Transverse colon (tissue), 4 donors: ENCODE data around the gene PEX10. TPM values are rescaled to one million over a fixed set of nuclear protein-coding genes. Genes with fewer than 3 reads are reported as not detected.

ENCODE experiments used
- DNase-seq: peaks from one replicate; pipeline ENCODE4 v3.0.0-alpha.2; 2019
- H3K27ac ChIP-seq, 4 donors: fragments of 200-600 bp; sonication (generic); 2 replicates each; pipeline ENCODE4 v1.5.1; 2016 to 2018; ENCODE audit warnings: inconsistent platforms in 4 of 4
- H3K27me3 ChIP-seq: fragments of 200-600 bp; sonication (generic); 2 replicates; pipeline ENCODE4 v1.5.1; 2017; ENCODE audit warnings: inconsistent platforms
- H3K36me3 ChIP-seq, 4 donors: fragments of 200-600 bp; sonication (generic); 2 replicates each; pipeline ENCODE4 v1.5.1; 2017 to 2019; ENCODE audit warnings: inconsistent platforms in 4 of 4
- H3K4me1 ChIP-seq, 4 donors: fragments of 200-600 bp; sonication (generic); 2 replicates each; pipeline ENCODE4 v1.5.1; 2017 to 2020; ENCODE audit warnings: inconsistent platforms in 4 of 4
- H3K4me3 ChIP-seq, 4 donors: fragments of 200-600 bp; sonication (generic); 1 replicate in 1 of 4; 2 replicates in 3 of 4; pipeline versions ENCODE4 v1.5.1 to v1.6.1; 2017 to 2019; ENCODE audit warnings: inconsistent platforms in 4 of 4
- H3K9me3 ChIP-seq, 2 donors: fragments of 200-600 bp; sonication (generic); 2 replicates each; pipeline ENCODE4 v1.5.1; 2017 to 2019; ENCODE audit warnings: inconsistent platforms in 2 of 2
- CTCF ChIP-seq, 5 experiments: fragments of 200-600 bp in 3 of 5; fragments of 450-650 bp in 2 of 5; sonication (generic) in 3 of 5; IDR thresholded peaks; 1 replicate in 2 of 5; 2 replicates in 3 of 5; pipeline ENCODE4 v1.5.1; 2016 to 2017; ENCODE audit warnings: antibody characterized with exemption in 5 of 5, inconsistent platforms in 3 of 5, mild to moderate bottlenecking in 2 of 5, moderate library complexity in 1 of 5
- EP300 ChIP-seq: sonication (generic); formaldehyde crosslinking; IDR thresholded peaks from one replicate; pipeline ENCODE4 v1.6.1; 2017; ENCODE audit warnings: antibody characterized with exemption, low read depth
- POLR2A ChIP-seq: fragments of 450-650 bp; IDR thresholded peaks from one replicate; pipeline ENCODE4 v1.6.1; 2016; ENCODE audit warnings: antibody characterized with exemption, mild to moderate bottlenecking, moderate library complexity
- POLR2AphosphoS5 ChIP-seq, 3 donors: sonication (generic); formaldehyde crosslinking; IDR thresholded peaks; one replicate each; pipeline ENCODE4 v1.6.1; 2016; ENCODE audit warnings: antibody characterized with exemption in 3 of 3
- WGBS, 2 donors: methylation state at CpG; one replicate each; pipeline ENCODE4 v1.1.5; 2018; ENCODE audit warnings: low coverage in 1 of 2; 5-methylcytosine and 5-hydroxymethylcytosine counted together
- in situ Hi-C, 4 donors: fragments of 200-750 bp; cut with MboI; loops; one replicate each; pipeline versions ENCODE4 v1.15.0 to v1.15.1; 2017; ENCODE audit warnings: low sequenced_read_pairs in 3 of 4, low pct_ligation_motif_present in 1 of 4, low pct_unique_long_range_greater_than_20kb in 1 of 4
- intact Hi-C: fragments of 100-400 bp; cut with DNase I; formaldehyde crosslinking; loops from one replicate; pipeline ENCODE4 v1.15.1; 2023; ENCODE audit warnings: low total_unique reads
- total RNA-seq, 4 donors: library from RNA; depleted of rRNA; stranded (reverse); fragments of >200 nt; gene quantifications; one replicate each; pipeline ENCODE4 v1.1.0, GENCODE V29; 2016

The PEX10 gene
- total RNA-seq, 4 donors from 2014 or later: 16.9 to 28.8 (median 21.3) TPM

GRCh38 chr1:2422523-2422922 lies 10.2 kb upstream of the PEX10 start:
- no peaks in the 10 kb centered on the region for H3K4me1 ChIP-seq
- in situ Hi-C loops (loop anchor here in 2 of 4 donors (25.0 kb wide), 2 partner anchors 140 to 215 kb away; partner anchors contain the start of genes MMEL1 (in 1 of the 2) and TNFRSF14 (in 1 of the 2)), intact Hi-C loops (no loop called here)
- H3K27me3 ChIP-seq: peaks cover 45% of the 10 kb centered on the region
- H3K4me3 ChIP-seq: no peak overlapping the region
- 84% methylated on average over 4 of the region's 4 CpGs for WGBS, 2 donors
- TF ChIP-seq EP300 (no peak), POLR2A (no peak), POLR2AphosphoS5 (IDR thresholded peaks at IDR 0.05) (no peak), CTCF (IDR thresholded peaks at IDR 0.05) (no peak)
- no peaks in the 10 kb centered on the region for H3K36me3 ChIP-seq
- H3K27ac ChIP-seq: no peak overlapping the region
- no peak for DNase-seq
- peaks cover 0 to 6% of the 10 kb centered on the region in 2 donors for H3K9me3 ChIP-seq

DNA sequence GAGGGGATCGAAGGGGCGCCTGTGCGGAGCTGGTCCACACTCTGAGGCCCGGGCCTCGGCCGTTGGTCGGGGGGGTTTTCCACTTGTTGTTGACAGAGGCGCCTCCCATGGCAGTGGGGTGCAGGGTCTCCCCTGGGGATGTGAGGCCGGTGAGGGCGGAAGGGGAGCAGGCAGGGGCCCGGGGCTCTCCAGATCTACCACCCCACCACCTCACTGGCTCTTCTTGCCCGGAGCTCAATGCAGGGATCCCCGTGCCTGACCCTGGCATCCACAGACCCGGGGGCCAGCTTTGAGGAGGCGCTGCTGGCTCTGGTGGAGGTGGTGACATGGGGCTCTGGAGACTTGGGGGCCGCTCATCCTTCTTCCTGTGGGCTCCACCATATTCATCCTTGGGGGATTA lies 7.1 kb upstream of the PEX10 start:
- H3K27me3 ChIP-seq: peaks cover 39% of the 10 kb centered on the region
- H3K4me1 ChIP-seq: peaks cover 4 to 21% (median 11%) of the 10 kb centered on the region in 4 donors
- DNase-seq: no peak
- H3K9me3 ChIP-seq: peaks cover 0 to 6% of the 10 kb centered on the region in 2 donors
- H3K27ac ChIP-seq: no peak overlapping the region
- in situ Hi-C loops: loop anchor here (10.0 to 25.0 kb wide), 4 partner anchors 125 to 225 kb away; partner anchors contain the start of genes MMEL1 (in 1 of the 4) and TNFRSF14 (in 1 of the 4)
- WGBS, 2 donors: 59 to 91% methylated on average over 3 to 11 of the region's 16 CpGs
- intact Hi-C loops: loop anchor here (5.0 kb wide), 1 partner anchor 128 kb away; no protein-coding TSS in a partner anchor
- no peaks in the 10 kb centered on the region for H3K36me3 ChIP-seq
- no peak for TF ChIP-seq EP300
- no peak for TF ChIP-seq CTCF (IDR thresholded peaks at IDR 0.05)
- no peak for TF ChIP-seq POLR2AphosphoS5 (IDR thresholded peaks at IDR 0.05)
- TF ChIP-seq POLR2A: no peak
- H3K4me3 ChIP-seq: no peak overlapping the region

DNA sequence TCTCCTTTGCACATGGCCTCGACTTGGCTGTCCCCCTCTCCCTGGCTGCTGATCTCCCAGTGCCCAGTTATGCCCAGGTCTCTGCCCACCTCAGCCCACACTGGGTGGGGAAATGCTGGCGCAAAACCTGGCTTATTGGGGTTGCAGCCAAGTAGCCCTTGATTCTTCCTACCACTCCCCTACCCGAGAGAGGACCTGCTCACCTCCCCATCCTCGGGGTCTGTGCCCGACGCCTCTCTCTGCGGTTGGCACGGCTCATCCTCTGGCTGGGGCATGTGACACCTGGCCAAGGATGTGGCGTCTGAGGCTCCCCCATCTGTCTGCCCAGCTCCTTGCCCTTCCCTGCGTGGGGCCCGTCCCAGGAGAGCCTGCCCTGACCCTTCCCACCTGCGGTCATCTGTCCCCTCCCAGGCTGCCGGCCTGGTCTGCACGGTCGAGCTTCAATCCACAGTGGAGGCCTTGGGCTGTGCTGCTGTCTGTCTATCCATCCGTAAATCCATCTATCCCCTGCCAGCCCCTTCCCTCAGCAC lies 6.5 kb upstream of the PEX10 start:
- Histone ChIP-seq H3K9me3 (peaks cover 0 to 6% of the 10 kb centered on the region in 2 donors), H3K4me3 (no peak overlapping the region), H3K27ac (no peak overlapping the region), H3K27me3 (peaks cover 39% of the 10 kb centered on the region), H3K4me1 (peaks cover 8 to 27% (median 16%) of the 10 kb centered on the region in 4 donors), H3K36me3 (no peaks in the 10 kb centered on the region)
- intact Hi-C loops (loop anchor here (5.0 kb wide), 1 partner anchor 128 kb away; no protein-coding TSS in a partner anchor), in situ Hi-C loops (loop anchor here (10.0 to 25.0 kb wide), 4 partner anchors 126 to 226 kb away; partner anchors contain the start of genes MMEL1 (in 1 of the 4) and TNFRSF14 (in 1 of the 4))
- 75% methylated on average over 16 of the region's 16 CpGs; no CpG with 5 or more reads in 1 of the 2 donors for WGBS, 2 donors
- DNase-seq: no peak
- no peak for TF ChIP-seq POLR2A
- no peak for TF ChIP-seq POLR2AphosphoS5 (IDR thresholded peaks at IDR 0.05)
- no peak for TF ChIP-seq CTCF (IDR thresholded peaks at IDR 0.05)
- TF ChIP-seq EP300: no peak

- Histone ChIP-seq H3K9me3 (no peaks in the 10 kb centered on the region), H3K4me3 (no peak overlapping the region), H3K27me3 (peaks cover 39% of the 10 kb centered on the region), H3K4me1 (peaks cover 16 to 36% (median 26%) of the 10 kb centered on the region in 4 donors), H3K27ac (no peak overlapping the region), H3K36me3 (no peaks in the 10 kb centered on the region)
- DNase-seq: no peak
- 75% methylated on average over 14 of the region's 14 CpGs; no CpG with 5 or more reads in 1 of the 2 donors for WGBS, 2 donors
- intact Hi-C loops (loop anchor here (5.0 kb wide), 1 partner anchor 129 kb away; no protein-coding TSS in a partner anchor), in situ Hi-C loops (loop anchor here (10.0 to 25.0 kb wide), 4 partner anchors 127 to 227 kb away; partner anchors contain the start of genes MMEL1 (in 1 of the 4) and TNFRSF14 (in 1 of the 4))
- TF ChIP-seq EP300 (no peak), CTCF (IDR thresholded peaks at IDR 0.05) (no peak), POLR2AphosphoS5 (IDR thresholded peaks at IDR 0.05) (no peak), POLR2A (no peak)
These were observed 5.5 kb upstream of the PEX10 start for GRCh38 chr1:2417833-2418225.
